GM18507 (cell line): ENCODE results near the gene MALSU1.
A peak's percentile ranks its signal among the peaks of the same experiment; 100 is the strongest.

Experiments used
- DNase-seq: peaks from one replicate; pipeline ENCODE4 v3.0.0; 2011; ENCODE audit warnings: low read depth; ENCODE audit not compliant: insufficient read length; ENCODE audit errors: extremely low spot score
- FAIRE-seq: peaks from 2 replicates; lab custom pipeline; 2011; peaks lifted over from hg19 to GRCh38; lab: Jason Lieb, UNC

MALSU1 gene

GRCh38 chr7:23333671-23334246 lies 34.6 kb downstream of the MALSU1 start:
- FAIRE-seq (no peak), DNase-seq (no peak)

- FAIRE-seq = no peak
Measured at GRCh38 chr7:23334482-23335056, 35.4 kb downstream of the MALSU1 start.

GRCh38 chr7:23335136-23335535 lies 36.0 kb downstream of the MALSU1 start:
- no peak for DNase-seq
- FAIRE-seq = no peak

More at GRCh38 chr7:23334482-23335056, 35.4 kb downstream of the MALSU1 start:
- no peak for DNase-seq

GRCh38 chr7:23335621-23336020 lies 36.5 kb downstream of the MALSU1 start:
- DNase-seq (no peak), FAIRE-seq (no peak)

GRCh38 chr7:23336086-23336485 lies 36.9 kb downstream of the MALSU1 start:
- FAIRE-seq = no peak

GRCh38 chr7:23336799-23337283 lies 37.7 kb downstream of the MALSU1 start:
- DNase-seq = no peak

More at GRCh38 chr7:23336086-23336485, 36.9 kb downstream of the MALSU1 start:
- no peak for DNase-seq

GRCh38 chr7:23337374-23337773 lies 38.2 kb downstream of the MALSU1 start:
- no peak for DNase-seq
- FAIRE-seq = no peak

More at GRCh38 chr7:23336799-23337283, 37.7 kb downstream of the MALSU1 start:
- FAIRE-seq = no peak

- no peak for DNase-seq
- FAIRE-seq = no peak
Measured at GRCh38 chr7:23338439-23338838, 39.3 kb downstream of the MALSU1 start.

- DNase-seq (no peak), FAIRE-seq (no peak)
Measured at GRCh38 chr7:23338863-23339262, 39.7 kb downstream of the MALSU1 start.

GRCh38 chr7:23341846-23342598 lies 42.9 kb downstream of the MALSU1 start:
- FAIRE-seq = no peak
- DNase-seq = no peak

GRCh38 chr7:23343102-23343501 lies 44.0 kb downstream of the MALSU1 start:
- DNase-seq = no peak
- no peak for FAIRE-seq

GRCh38 chr7:23343806-23344475 lies 44.8 kb downstream of the MALSU1 start:
- no peak for DNase-seq
- FAIRE-seq = no peak

GRCh38 chr7:23345601-23346000 lies 46.5 kb downstream of the MALSU1 start:
- DNase-seq (no peak), FAIRE-seq (no peak)

- FAIRE-seq = peak; percentile 26
- no peak for DNase-seq
Measured at GRCh38 chr7:23346316-23346715, 47.2 kb downstream of the MALSU1 start.

GRCh38 chr7:23347033-23347681 lies 48.0 kb downstream of the MALSU1 start:
- no peak for FAIRE-seq
- DNase-seq = no peak

- no peak for FAIRE-seq
- no peak for DNase-seq
Measured at GRCh38 chr7:23347682-23348180, 48.6 kb downstream of the MALSU1 start.

- DNase-seq (no peak), FAIRE-seq (no peak)
Measured at GRCh38 chr7:23349484-23350157, 50.5 kb downstream of the MALSU1 start.

- no peak for DNase-seq
Measured at GRCh38 chr7:23350466-23350865, 51.3 kb downstream of the MALSU1 start.

GRCh38 chr7:23353172-23353571 lies 54.0 kb downstream of the MALSU1 start:
- DNase-seq (no peak), FAIRE-seq (peak; percentile 72)

More at GRCh38 chr7:23350466-23350865, 51.3 kb downstream of the MALSU1 start:
- FAIRE-seq = no peak
